IMR-90 (cell line): ENCODE results near the gene ZNF263.
A peak's percentile ranks its signal among the peaks of the same experiment; 100 is the strongest.

ENCODE experiments used
- BHLHE40 ChIP-seq: fragments of 150-350 bp; IDR thresholded peaks from 2 replicates; pipeline ENCODE4 v1.6.1; 2016; ENCODE audit warnings: mild to moderate bottlenecking, low read depth, low read length
- POLR2A ChIP-seq: IDR thresholded peaks from 2 replicates; pipeline ENCODE4 v1.6.1; 2012; ENCODE audit warnings: mild to moderate bottlenecking, low read depth, low read length
- TF ChIP-seq, protein P1 (sequence below): fragments of 150-350 bp; IDR thresholded peaks from 2 replicates; pipeline ENCODE4 v1.6.1; 2016; ENCODE audit warnings: low read depth, mild to moderate bottlenecking, low read length, moderate library complexity, borderline replicate concordance
- TF ChIP-seq, protein P2 (sequence below): conservative IDR thresholded peaks from 2 replicates; pipeline ENCODE4 v1.5.1; 2012; ENCODE audit warnings: mild to moderate bottlenecking, low read depth, low read length, improper control_type of control experiment

- TF ChIP-seq, protein P1, sequence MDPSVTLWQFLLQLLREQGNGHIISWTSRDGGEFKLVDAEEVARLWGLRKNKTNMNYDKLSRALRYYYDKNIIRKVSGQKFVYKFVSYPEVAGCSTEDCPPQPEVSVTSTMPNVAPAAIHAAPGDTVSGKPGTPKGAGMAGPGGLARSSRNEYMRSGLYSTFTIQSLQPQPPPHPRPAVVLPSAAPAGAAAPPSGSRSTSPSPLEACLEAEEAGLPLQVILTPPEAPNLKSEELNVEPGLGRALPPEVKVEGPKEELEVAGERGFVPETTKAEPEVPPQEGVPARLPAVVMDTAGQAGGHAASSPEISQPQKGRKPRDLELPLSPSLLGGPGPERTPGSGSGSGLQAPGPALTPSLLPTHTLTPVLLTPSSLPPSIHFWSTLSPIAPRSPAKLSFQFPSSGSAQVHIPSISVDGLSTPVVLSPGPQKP, result no peak
- TF ChIP-seq, protein P2, sequence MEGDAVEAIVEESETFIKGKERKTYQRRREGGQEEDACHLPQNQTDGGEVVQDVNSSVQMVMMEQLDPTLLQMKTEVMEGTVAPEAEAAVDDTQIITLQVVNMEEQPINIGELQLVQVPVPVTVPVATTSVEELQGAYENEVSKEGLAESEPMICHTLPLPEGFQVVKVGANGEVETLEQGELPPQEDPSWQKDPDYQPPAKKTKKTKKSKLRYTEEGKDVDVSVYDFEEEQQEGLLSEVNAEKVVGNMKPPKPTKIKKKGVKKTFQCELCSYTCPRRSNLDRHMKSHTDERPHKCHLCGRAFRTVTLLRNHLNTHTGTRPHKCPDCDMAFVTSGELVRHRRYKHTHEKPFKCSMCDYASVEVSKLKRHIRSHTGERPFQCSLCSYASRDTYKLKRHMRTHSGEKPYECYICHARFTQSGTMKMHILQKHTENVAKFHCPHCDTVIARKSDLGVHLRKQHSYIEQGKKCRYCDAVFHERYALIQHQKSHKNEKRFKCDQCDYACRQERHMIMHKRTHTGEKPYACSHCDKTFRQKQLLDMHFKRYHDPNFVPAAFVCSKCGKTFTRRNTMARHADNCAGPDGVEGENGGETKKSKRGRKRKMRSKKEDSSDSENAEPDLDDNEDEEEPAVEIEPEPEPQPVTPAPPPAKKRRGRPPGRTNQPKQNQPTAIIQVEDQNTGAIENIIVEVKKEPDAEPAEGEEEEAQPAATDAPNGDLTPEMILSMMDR, result no peak
- TF ChIP-seq BHLHE40 (peak; percentile 100), POLR2A (peak; percentile 87)
Observed at GRCh38 chr16:3282730-3283542, at the start of gene ZNF263.
